AG09319 (cell line): ENCODE data around the gene GGCT.

Source experiments
- DNase-seq: peaks from one replicate; pipeline ENCODE4 v3.0.0-alpha.2; 2010; ENCODE audit warnings: low read depth; ENCODE audit errors: extremely low read depth
- TF ChIP-seq, protein P1 (sequence below): IDR thresholded peaks from 2 replicates; pipeline ENCODE4 v1.5.1; 2011; ENCODE audit warnings: low read depth, mild to moderate bottlenecking, inconsistent platforms, low read length, moderate library complexity

GGCT gene

GRCh38 chr7:30505174-30505697 lies 607 bp upstream of the GGCT start:
- TF ChIP-seq, protein P1, sequence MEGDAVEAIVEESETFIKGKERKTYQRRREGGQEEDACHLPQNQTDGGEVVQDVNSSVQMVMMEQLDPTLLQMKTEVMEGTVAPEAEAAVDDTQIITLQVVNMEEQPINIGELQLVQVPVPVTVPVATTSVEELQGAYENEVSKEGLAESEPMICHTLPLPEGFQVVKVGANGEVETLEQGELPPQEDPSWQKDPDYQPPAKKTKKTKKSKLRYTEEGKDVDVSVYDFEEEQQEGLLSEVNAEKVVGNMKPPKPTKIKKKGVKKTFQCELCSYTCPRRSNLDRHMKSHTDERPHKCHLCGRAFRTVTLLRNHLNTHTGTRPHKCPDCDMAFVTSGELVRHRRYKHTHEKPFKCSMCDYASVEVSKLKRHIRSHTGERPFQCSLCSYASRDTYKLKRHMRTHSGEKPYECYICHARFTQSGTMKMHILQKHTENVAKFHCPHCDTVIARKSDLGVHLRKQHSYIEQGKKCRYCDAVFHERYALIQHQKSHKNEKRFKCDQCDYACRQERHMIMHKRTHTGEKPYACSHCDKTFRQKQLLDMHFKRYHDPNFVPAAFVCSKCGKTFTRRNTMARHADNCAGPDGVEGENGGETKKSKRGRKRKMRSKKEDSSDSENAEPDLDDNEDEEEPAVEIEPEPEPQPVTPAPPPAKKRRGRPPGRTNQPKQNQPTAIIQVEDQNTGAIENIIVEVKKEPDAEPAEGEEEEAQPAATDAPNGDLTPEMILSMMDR = peak; percentile 25
- no peak for DNase-seq

DNA sequence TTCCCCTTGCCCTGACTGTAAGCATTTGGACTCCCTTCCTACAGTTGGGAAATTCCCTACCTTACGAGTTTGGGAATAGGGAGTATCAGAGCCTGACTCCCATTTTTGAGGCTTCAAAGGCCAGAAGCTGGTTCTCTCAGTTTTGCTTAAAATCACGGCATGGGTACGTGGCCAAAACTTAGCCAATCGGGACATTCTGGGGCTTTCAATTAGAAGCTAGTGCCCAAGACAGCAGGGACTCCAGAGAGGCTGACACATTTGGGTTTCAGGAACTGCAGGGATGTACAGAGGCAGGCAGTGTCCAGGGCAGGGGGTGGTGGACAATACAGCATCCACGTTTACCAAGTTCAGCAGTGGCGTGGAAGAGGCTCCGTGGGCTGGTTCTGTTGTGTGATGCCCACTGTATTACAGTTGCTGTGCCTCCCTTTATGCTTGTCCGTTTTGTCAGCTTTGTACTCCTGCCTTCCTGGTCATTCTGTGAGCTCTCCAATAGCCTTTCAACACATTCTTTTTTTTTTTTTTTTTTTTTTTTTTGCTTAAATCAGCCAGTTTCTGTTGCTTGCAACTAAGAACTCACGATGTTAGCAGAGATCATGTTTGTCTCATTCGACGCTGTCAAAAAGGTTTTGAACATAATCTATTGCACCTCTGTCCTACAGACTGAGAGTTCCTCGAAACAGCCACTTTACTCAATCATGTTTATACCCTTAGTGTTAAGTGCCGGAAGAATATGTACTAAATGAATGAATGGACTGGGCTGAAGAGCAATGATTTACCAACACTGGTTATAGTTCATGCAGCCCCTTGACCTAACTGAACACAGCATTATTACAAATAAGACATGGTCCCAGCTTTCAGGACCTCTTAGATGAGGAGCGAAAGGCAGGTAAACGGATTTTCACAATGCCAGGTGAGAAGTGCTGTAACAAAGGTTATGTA lies 1.1 kb downstream of the GGCT start:
- no peak for DNase-seq
- TF ChIP-seq, protein P1 = no peak

- DNase-seq = no peak
- TF ChIP-seq, protein P1 = no peak
These were observed 2.0 kb downstream of the GGCT start for GRCh38 chr7:30502470-30503251.

DNA sequence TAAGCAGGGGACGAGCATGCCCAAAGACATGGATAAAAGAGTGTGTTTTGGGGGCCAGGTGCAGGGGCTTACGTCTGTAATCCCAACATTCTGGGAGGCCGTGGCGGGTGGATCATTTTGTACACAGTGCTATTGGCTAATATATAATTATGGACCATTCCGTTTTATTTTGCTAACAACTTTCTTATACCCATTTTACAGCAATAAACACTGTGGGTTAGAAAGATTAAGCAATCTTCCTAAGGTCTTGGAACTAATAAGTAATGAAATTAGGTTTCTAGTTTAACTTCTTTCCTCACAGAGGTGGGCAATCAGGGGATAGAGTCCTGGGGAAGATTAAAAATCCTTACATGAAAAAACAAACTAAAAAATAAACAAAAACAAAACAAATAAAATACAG lies 3.4 kb downstream of the GGCT start:
- DNase-seq = no peak
- TF ChIP-seq, protein P1 = no peak

- TF ChIP-seq, protein P1 = no peak
- DNase-seq = no peak
These were observed 11.4 kb downstream of the GGCT start for GRCh38 chr7:30493228-30493627.

DNA sequence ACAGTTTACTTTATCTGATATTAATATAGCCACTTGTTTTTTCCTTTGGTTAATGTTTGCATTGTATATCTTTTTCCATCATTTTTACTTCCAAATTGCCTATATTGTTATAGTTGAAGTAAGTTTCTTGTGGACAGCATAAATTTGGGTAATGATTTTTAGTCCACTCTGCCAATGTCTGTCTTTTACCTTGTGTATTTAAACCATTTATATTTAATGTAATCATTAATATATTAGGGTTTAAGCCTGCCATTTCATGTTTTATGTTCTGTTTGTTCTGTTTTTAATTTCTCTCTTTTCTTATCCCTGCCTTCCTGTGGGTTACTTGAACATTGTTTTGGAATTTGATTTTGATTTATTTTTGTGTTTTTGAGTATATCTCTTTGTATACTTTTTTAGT lies 13.2 kb downstream of the GGCT start:
- TF ChIP-seq, protein P1 = no peak
- no peak for DNase-seq

- TF ChIP-seq, protein P1 = no peak
- no peak for DNase-seq
These were observed 17.3 kb downstream of the GGCT start for GRCh38 chr7:30487371-30487770.
